Astrocyte (in vitro differentiated cells and primary cell): Measurements from ENCODE around the gene USP17L18.
"Not testable (repeated sequence)": the region's sequence is repeated elsewhere in the genome, so short reads cannot be mapped to it uniquely, and the experiment has no call there.

Experiments
- CTCF ChIP-seq: IDR thresholded peaks from 2 replicates; pipeline ENCODE4 v1.5.1; 2011; ENCODE audit warnings: low read depth, mild to moderate bottlenecking, inconsistent platforms, low read length, moderate library complexity; ENCODE audit not compliant: insufficient read depth
- EZH2 ChIP-seq: IDR thresholded peaks from 2 replicates; pipeline ENCODE4 v1.6.1; 2012; ENCODE audit warnings: mild to moderate bottlenecking, low read length, inconsistent platforms; ENCODE audit not compliant: insufficient read depth

- not testable (repeated sequence) for TF ChIP-seq CTCF, EZH2
Observed at GRCh38 chr4:9238461-9238860, 10.0 kb upstream of the USP17L18 start.
